SHP77 treated with DMSO at 0.1 percent for 48 hours (cell line): ENCODE data around the gene CYTH4.
"Not testable (repeated sequence)": the region's sequence is repeated elsewhere in the genome, so short reads cannot be mapped to it uniquely, and the experiment has no call there.

ENCODE experiments used
- DNase-seq: peaks from one replicate; lab custom pipeline; 2025; lab: John Stamatoyannopoulos, UW

CYTH4 gene

GRCh38 chr22:37282385-37282677 is at the start of gene CYTH4:
Gene CYTH4, plus strand, starts transcription at chr22:37282508. Its CDS starts 62 bp downstream, at chr22:37282570.
- DNase-seq = no peak

- DNase-seq = not testable (repeated sequence)
Measured at GRCh38 chr22:37233371-37233750, 48.9 kb upstream of the CYTH4 start.

DNA sequence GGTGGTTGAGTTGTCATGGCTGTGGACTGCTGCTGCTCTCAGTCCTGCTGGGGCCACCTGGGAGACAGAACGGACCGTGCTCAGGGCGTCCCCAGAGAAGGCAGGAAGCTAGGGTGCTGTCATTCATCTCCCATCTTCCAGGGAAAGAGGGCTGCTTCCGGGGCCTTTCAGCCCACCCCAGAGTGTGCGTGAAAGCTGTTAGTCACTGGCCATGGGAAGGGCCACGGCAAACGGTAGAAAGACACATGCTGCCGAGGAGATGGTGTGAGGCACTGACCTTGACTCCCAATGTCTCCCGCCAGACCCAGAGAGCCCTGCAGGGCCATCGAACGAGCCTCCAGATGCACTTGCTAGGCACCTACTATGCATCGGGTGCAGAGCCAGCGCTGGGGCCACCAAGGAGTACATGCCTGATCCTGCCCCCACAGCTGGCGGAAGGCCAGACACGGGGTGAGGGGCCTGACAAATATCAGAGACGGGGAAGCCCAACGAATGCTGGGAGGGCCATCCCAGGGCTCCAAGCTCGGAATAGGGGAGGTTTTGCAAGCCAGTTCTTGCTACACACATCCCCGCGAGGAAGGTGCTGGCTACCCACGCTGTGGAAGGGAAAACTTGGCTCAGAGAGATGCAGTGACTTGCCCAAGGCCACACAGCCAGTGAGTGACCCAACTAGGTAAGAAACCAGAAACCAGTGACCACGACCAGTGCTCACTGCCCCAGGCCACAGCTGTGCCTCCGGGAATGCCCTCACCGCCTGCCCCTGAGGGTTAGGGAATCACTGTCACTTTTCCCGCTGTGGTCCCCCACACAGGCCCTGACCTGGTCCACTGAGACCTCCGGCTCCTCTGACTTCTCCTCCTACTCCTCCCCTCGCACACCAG is 48.3 kb upstream of the CYTH4 start:
- DNase-seq = no peak

GRCh38 chr22:37234736-37235711 is 47.3 kb upstream of the CYTH4 start:
- DNase-seq = no peak

- no peak for DNase-seq
Measured at GRCh38 chr22:37235897-37236607, 46.3 kb upstream of the CYTH4 start.

GRCh38 chr22:37237371-37238268 is 44.7 kb upstream of the CYTH4 start:
- no peak for DNase-seq

DNA sequence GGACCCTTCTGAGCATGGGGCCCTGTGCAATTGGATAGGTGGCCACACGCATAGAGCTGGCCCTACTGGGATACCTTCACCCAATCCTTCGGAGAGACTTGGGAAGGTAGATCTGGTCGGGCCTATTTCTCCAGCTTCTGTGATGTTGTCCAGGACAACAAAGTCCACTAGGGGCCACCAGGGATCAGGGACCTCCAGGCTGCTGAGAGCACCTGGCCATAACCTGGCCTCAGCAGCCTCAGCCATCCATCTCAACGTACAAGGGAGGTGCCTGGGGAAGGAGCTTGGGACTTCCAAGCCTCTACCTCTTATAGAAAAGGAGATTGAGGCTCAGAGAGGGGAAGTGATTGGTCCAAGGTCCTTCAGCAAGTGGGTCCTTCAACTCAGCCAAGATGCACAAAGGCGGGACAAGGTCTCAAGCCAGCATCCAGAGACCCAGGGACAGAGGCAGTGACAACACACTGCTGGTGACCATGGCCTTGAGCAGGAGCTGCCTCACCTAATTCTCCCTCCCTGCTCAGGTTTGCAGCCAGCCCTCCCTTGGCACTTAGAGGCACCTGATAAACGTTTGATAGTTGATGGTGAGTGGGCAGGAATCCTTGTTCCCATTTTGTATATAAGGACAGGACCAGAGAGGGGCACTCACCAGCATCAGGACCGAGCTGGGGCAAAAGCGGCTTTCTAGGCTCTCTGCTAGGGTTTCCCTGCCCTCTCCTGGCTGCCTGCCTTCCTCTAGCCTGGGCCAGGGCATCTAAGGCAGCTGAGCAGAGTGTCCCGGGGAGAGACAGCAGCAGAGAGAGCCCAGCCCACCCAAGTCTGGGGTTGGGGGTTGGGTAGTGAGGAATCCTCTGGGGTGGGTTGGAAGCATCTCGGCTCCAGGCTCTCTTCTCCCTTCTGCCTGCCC is 42.7 kb upstream of the CYTH4 start:
- no peak for DNase-seq

DNA sequence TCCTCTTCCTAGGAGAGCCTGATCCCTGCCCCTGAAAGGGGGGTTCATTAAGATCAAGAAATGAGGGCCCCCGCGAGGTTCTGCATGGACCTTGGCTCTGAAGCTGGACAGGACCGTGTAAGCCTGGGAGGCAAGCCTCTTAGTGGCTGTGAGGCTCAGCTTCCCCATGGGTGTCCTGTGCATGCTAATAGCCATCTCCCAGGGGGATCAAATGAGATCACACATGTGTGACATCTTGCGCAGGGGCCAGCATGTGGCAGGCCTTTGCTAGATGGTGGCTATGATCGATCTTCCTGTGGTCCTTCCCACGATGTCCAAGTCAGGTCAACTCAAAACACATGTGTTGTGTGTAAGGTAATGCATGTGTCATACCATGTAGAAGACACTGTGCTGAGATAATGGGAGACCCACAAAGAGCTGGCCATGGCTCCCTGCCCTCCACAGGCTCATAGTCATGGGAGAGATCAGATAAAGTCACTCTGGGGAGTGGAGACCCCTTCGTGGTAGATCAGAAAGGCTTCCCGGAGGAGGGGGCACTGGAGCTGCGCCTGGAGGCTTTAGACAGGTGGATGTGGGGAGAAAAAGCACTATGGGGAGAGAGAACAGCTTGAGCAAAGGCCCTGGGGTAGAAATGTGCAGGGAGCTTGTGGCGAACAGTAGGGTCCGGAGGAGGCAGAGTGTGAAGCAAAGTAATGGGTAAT is 41.9 kb upstream of the CYTH4 start:
- DNase-seq = no peak

DNA sequence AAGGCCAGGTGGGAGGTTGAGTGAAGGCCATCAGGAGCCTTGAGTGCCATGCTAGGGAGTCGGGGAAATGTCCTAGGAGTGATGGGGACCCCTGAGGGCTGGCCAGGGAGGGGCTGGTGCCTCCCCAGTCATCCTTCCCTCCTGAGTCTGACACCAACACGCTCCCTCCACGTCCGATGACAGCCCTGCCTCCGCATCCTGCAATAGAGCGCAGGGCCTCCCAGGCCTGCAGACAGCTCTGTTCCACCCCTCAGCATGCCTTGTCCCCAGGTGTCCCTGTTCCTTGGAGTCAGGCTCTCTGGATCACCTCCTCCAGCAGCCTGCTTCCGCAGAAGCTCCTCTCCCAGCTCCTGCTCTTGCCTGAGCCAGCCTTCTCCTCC is 41.4 kb upstream of the CYTH4 start:
- no peak for DNase-seq

DNA sequence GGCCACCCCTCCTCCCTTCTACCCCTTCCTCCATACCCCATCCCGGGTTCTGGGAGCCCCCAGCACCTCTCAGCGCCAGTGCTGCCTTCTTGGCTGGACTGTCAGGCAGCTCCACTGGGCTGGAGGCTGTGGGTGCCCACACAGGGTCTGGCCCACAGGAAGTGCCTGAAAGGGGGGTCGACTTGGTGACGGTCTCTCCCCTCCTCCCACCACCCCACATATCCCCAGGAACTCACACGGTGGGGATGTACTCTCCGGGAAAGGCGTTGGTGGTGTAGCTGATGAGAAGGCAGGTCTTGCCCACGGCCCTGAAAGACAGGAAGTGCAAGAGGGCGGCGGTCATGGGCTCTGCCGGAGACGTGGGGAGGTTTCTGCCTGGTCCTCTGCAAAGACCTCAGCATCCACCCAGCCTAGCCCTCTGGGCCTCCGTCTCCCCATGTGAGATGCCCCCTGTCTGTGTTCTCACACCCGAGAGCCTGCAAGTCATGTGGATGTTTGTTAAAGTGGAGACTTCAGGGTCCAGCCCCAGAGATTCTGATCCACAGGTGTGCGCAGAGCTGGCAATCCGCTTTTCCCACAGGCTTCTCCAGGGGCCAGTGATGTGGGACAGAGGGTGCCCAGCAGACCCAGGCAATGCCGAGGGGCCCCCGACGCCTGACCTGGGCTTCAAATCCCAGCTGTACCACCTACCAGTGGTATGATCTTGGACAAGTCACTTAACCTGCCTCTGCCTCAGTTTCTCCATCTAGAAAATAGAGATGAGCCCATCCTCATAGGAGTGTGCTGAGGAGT is 40.8 kb upstream of the CYTH4 start:
- no peak for DNase-seq

GRCh38 chr22:37242395-37242918 is 39.9 kb upstream of the CYTH4 start:
- DNase-seq = no peak

DNA sequence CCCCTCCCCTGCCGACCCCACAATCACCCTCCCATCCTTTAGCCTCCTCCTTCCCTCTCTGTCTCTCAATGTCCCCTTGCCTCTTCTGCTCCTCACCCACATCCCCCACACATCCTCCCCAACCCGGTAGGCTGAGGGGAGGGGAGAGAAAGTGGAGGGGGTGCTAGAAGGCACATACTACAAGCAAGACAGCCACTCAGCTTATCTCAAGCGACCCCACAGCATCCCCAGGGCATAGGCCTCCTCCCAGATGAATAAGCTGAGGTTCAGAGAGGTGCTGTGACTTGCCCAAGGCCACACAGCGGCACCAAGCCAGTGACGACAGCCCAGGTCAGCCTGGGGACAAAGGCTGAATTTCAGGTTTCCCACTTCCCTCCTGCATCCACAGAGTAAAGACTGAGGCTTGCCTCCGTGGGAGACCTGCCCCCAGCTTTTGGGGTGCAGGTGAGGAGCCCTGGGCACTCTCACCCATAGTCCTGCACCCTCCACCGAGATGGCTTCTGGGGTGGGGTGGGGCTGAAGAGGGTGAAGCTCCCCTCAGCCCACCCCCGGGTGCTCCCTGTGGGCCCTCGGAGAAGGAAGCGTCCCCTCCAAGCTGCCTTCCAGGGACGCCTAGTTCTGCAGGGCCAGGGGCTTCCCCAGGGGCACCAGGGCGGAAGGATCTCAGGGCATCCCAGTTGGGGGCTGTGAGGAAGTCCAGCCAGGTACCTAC is 38.8 kb upstream of the CYTH4 start:
- DNase-seq = no peak

GRCh38 chr22:37244114-37244921 is 38.0 kb upstream of the CYTH4 start, which contains the start of gene RAC2:
Gene RAC2, minus strand, starts transcription at chr22:37244269. Its CDS starts 121 bp downstream, at chr22:37244148.
- no peak for DNase-seq

DNA sequence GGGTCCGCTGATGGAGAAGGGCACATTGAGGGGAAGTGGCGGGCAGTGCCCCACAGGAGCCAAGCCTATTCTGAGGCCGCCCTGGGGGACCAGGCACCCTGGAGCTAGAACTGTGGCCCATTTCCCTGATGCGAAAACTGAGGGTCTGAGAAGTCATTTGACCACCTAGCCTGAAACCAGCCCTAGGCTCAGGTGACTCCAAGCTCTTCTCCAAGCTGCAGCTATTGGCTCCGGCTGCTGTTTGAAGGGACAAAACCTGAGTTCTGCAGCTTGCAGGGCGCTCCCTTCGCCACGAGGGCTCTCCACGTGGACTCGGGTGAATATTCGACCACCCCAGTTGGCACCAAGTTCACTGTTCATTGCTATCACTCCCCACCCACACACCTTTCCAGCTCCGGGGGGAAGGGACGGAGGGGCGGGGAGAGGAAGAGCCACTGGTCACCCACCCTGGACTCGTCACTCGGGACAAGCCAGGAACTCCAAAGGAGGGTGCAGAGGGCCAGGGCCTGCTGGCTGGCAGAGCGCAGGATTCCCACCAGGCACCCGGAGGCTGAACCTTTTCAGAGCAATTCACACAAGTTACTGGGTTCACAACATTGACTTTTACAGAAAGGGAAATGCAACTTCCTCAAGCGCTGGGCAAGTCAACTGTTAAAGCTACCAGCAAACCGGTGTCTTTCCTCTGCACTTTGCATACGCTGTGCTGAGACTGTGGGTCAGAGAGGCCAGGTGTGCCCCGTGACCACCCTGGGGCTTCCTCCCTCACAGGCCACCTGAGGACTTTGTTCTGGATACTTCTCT is 37.2 kb upstream of the CYTH4 start:
- DNase-seq = no peak

DNA sequence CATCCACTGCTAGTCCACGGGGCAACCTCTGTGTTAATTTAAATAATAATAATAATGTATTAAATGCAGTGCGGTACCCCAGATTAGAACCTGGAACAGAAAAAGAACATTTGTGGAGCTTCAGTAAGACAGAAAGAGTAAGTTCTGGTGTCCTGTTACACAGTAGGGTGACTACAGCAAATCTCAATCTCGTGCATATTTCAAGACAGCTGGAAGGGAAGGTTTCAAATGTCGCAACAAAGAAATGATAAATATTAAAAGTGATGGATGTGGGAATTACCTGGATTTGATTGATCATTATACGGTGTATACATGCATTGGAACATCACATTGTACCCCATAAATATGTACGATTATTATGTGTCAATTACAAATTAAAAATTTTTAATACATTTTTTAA is 36.6 kb upstream of the CYTH4 start:
- DNase-seq = no peak

DNA sequence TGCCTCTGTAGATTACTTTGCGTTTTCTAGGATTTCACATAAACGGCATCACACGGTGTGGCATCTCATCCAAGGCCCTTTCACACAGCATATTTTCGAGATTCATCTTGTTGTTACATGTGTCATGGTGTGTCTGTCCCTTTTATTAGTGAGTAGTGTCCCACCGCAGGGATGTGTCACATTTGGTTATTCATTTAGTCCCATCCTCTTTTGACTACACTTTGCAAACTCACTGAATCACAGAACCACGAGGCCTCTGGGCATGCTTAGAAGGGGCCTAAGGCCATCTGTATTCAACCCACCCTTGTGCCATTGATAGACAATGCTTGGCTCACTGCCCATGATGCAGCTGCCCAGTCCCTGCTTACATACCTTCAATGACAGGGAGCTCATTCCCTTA is 34.1 kb upstream of the CYTH4 start:
- no peak for DNase-seq
